HG03378 (cell line): ENCODE data around the gene GRM8.

Experiments
- ATAC-seq: cut with Tn5 transposase; IDR thresholded peaks from one replicate; pipeline ENCODE4 v1.9.1; 2021; ENCODE audit warnings: mild to moderate bottlenecking, moderate library complexity; ENCODE audit not compliant: unreplicated experiment

Gene GRM8

GRCh38 chr7:126760914-126761577 is 491.7 kb downstream of the GRM8 start:
- ATAC-seq: no peak

GRCh38 chr7:126755381-126755780 is 497.4 kb downstream of the GRM8 start:
- no peak for ATAC-seq

DNA sequence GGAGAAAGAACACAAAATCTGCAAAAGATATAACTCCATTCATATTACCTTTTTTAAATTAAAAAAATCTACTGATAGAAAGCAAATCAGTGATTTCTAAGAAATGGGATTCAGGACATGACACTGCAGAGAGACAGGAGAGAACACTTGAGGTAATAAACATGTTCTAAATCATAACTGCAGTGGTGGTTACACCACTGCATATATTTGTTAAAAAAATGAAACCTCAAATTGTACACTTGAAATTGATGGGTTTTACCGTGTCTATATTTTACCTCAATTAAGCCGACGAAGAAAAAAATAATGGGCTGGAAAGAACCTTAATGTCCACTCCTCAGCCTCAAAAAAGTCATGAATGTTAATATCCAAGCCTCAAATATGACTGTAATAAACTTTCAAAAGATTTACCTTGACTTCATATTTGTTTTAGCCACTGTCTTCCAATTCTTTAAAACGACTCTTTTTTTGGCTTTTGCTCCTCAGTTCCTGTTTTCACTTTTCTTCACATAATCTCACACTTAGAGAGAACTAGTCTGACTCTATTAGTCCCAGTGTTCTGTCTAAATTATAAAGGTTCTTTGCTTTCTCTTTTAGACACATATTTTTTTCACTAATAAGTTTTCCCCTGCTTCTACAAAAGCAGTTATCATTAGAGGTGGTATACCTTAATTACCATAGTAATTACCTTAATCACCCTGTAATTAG is 502.4 kb downstream of the GRM8 start:
- no peak for ATAC-seq

- ATAC-seq: no peak
These were observed 523.8 kb downstream of the GRM8 start for GRCh38 chr7:126728967-126729366.

DNA sequence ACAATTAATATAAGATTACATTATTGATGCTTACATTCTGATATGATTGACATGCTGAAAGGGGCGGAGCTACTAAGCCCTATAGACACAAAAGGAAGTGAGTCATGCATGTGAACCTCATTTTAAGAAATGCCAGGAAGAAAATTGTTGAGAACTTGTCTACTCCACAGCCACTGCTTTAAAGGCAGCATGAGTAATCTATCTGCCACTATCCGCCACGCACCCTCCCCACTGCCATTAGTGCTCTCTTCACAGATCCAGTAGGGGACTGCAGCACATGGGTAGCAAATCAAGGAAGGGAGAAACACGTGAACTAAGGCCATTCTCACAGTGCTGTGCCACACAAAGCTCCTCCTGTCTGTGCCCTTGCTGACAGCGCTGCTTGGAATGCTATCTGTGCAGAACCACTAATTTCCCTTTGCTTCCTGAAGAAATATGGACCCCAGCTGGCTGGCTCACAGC is 524.8 kb downstream of the GRM8 start:
- no peak for ATAC-seq

DNA sequence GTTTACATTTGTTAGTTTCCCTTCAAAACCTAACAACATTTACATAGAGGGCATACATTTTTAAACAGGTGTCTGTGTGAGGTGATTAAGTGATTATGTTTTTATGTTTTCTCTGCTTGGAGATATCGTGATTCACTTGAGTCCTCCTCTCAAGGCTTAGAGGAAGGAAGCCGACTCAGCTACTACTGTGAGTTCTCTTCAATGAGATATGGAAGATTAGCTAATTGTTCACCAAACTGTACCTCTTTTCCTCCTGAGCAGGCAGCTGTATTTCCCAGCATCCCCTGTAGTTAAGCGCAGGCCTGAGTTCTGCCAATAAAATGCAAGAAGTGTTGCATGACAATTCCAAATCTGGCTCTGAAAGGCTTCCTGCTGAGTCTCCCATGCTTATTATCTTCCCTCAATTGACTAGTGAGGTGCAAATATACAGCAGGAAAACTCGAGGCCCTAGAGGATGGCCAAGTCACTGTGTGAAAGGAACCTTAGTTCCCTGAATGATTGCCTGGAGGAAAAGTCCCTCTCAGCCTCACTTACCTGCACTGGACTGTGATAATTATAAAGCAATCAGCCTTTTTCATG is 528.7 kb downstream of the GRM8 start:
- no peak for ATAC-seq

DNA sequence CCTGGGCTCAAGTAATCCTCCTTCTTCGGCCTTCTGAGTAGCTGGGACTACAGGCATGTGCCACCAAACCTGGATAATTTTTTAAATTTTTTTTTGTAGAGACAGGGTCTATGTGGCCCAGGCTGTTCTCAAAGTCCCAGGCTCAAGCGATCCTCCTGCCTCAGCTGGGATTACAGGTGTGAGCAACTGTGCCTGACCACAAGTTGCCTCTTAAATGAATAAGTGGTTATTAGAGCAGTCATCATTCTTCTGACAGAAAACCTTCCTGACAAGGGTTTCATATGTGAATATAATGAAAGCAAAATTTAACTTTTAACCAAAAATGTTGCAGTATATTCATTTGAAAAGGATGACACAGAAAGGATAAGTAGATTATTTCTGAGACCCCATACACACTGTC is 532.5 kb downstream of the GRM8 start:
- peak; percentile 87 for ATAC-seq

- ATAC-seq: peak; percentile 42
These were observed 534.3 kb downstream of the GRM8 start for GRCh38 chr7:126718419-126718818.

- no peak for ATAC-seq
These were observed 536.4 kb downstream of the GRM8 start for GRCh38 chr7:126716321-126716720.

DNA sequence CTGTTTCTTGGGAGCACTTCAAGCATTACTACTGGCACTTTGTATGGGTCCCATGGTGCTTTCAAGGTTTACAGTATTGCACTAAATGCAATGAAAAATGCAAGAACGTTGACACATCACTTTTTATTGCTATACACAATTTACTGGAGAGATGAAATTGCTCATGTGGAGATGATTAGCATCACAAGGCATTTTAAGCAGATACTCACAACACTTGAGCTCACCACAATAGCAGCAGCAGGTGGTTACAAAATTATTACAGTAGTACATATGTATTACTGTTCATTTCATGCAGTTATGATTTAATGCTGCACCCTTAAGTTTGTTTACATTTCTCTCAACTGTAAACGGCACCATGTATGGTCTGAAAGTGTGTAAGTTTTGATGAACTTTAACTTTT is 537.7 kb downstream of the GRM8 start:
- ATAC-seq: no peak

- peak; percentile 44 for ATAC-seq
These were observed 550.3 kb downstream of the GRM8 start for GRCh38 chr7:126702242-126703016.

GRCh38 chr7:126700807-126701604 is 551.7 kb downstream of the GRM8 start:
- peak; percentile 90 for ATAC-seq

GRCh38 chr7:126699707-126700106 is 553.0 kb downstream of the GRM8 start:
- ATAC-seq: no peak

DNA sequence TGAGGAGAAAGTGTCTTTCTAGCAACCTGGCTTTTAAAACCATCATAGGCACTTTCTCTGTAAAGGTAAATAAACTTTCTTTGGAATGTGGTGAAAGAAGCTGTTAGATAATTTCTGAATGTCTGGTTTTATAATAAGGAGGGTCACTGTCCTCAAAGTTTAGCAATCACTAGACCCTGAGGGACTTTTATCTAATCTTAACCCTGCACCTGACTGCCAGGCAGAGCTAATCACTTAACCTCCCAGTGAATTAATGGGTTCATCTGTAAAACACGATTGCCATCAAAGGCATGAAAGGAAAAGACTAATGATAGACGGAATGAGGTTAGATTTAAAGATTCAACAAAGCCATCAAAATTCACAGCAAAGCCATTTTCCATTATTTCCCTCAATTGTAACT is 553.8 kb downstream of the GRM8 start:
- ATAC-seq: no peak

- no peak for ATAC-seq
These were observed 554.3 kb downstream of the GRM8 start for GRCh38 chr7:126698446-126698845.

DNA sequence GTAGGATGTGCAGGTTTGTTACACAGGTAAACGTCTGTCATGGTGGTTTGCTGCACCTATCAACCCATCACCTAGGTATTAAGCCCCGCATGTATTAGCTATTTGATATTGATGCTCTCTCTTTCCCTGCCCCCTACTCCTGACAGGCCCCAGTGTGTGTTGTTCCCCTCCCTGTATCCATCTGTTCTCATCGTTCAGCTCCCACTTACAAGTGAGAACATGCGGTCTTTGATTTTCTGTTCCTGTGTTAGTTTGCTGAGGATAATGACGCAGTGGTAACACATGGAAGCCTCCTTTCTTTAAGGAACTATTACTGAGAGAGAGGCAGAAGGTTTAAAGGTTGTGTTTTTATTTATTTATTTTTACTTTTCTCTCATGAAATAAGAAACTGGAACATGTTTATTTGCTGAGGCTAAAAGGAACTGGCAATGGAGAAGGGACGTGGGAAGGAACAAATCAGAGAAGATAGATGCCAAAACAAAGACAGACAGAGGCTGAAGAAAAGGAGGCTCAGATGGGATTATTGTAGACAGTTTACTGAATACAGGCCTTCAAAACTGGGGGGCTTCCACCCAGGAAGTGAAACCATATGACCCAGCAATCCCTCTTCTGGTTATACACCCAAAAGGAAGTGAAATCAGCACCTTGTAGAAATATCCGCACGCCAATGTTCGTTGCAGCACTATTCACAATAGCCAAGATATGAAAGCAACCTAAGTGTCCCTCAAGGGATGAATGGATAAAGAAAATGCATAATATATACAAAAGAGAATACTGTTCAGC is 556.3 kb downstream of the GRM8 start:
- ATAC-seq: peak; percentile 42

GRCh38 chr7:126690848-126691751 is 561.6 kb downstream of the GRM8 start:
- ATAC-seq: no peak

DNA sequence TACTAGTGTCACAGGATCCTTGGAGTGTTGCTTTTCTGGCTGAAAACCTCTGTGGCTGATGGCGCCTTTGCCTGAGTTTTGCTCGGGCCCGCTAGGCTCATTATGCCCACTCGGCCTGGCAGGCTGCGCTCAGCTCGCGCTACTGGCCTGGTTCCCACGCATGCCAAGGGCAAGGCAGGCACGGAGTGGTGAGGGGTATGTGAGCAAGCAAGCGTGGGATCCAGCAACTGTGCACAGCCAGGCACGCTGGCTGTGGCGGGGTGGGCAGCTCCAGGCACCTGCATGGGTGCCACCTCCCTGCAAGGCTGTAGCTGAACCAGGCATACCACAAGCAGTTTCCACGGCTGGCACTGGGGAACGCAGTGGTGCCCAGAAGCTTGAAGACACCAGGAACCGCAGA is 562.6 kb downstream of the GRM8 start:
- ATAC-seq: no peak

DNA sequence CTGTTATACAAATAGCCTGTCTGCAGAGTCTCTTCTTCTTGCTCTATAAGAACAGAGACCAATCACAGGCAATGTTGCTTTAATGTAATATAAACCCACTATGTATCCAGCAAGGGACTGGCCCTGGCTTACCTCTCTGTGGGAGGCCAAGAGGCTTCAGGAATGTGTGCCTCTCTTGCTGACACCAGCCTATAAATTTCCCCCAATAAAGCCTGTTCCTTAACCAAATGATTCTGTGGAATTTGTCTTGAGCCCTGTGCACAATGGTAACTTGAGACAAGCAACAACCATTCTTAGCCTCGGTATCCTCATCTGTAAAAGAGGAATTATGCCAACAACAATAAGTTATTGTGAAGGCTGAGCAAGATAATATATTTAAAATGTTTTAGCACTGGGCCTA is 563.7 kb downstream of the GRM8 start:
- ATAC-seq: no peak
